Erythroblast (primary cell): ENCODE measurements around the gene RHEB.

ENCODE experiments used
- DNase-seq, 2 experiments: peaks; one replicate each; lab custom pipeline; 2025; lab: John Stamatoyannopoulos, UW
- GATA1 ChIP-seq: IDR thresholded peaks from 2 replicates; pipeline ENCODE4 v1.6.1; 2011; ENCODE audit warnings: low read depth, mild to moderate bottlenecking, control low read depth, low read length, moderate library complexity
- POLR2A ChIP-seq: IDR thresholded peaks from 2 replicates; pipeline ENCODE4 v1.6.1; 2011; ENCODE audit warnings: mild to moderate bottlenecking, low read length

RHEB gene

GRCh38 chr7:151437159-151437553 lies 82.5 kb downstream of the RHEB start:
- TF ChIP-seq GATA1 = no peak
- no peak for TF ChIP-seq POLR2A
- no peak for DNase-seq

- DNase-seq = no peak
- no peak for TF ChIP-seq POLR2A
- no peak for TF ChIP-seq GATA1
These were observed 83.1 kb downstream of the RHEB start for GRCh38 chr7:151436446-151437158.

GRCh38 chr7:151435971-151436370 lies 83.7 kb downstream of the RHEB start:
- DNase-seq = no peak
- TF ChIP-seq POLR2A = no peak
- no peak for TF ChIP-seq GATA1

GRCh38 chr7:151435103-151435916 lies 84.4 kb downstream of the RHEB start:
- TF ChIP-seq GATA1 (no peak), POLR2A (no peak)

GRCh38 chr7:151434549-151434948 lies 85.1 kb downstream of the RHEB start:
- DNase-seq = no peak
- no peak for TF ChIP-seq GATA1
- TF ChIP-seq POLR2A = no peak

More at GRCh38 chr7:151435103-151435916, 84.4 kb downstream of the RHEB start:
- no peak for DNase-seq

- no peak for DNase-seq
- TF ChIP-seq POLR2A = no peak
- TF ChIP-seq GATA1 = no peak
These were observed 85.8 kb downstream of the RHEB start for GRCh38 chr7:151433721-151434400.

- DNase-seq = no peak
- TF ChIP-seq GATA1 = no peak
- TF ChIP-seq POLR2A = no peak
These were observed 86.8 kb downstream of the RHEB start for GRCh38 chr7:151432658-151433521.

- DNase-seq = no peak
- TF ChIP-seq GATA1 = no peak
- no peak for TF ChIP-seq POLR2A
These were observed 87.9 kb downstream of the RHEB start for GRCh38 chr7:151431768-151432311.

- no peak for DNase-seq
- TF ChIP-seq POLR2A (no peak), GATA1 (no peak)
These were observed 88.4 kb downstream of the RHEB start for GRCh38 chr7:151431281-151431767.

GRCh38 chr7:151430391-151431205 lies 89.1 kb downstream of the RHEB start:
- TF ChIP-seq GATA1 (no peak), POLR2A (no peak)
- no peak for DNase-seq

GRCh38 chr7:151429560-151430331 lies 89.9 kb downstream of the RHEB start:
- no peak for DNase-seq
- TF ChIP-seq GATA1 = no peak
- TF ChIP-seq POLR2A = no peak

- TF ChIP-seq GATA1 (no peak), POLR2A (no peak)
- no peak for DNase-seq
These were observed 90.5 kb downstream of the RHEB start for GRCh38 chr7:151429237-151429559.
